Activated CD4-positive, alpha-beta T cell treated with anti-CD3 and anti-CD28 coated beads for 4 hours (primary cell): ENCODE results near the gene GNLY.
"Not testable (repeated sequence)": the region's sequence is repeated elsewhere in the genome, so short reads cannot be mapped to it uniquely, and the experiment has no call there.

Experiments
- DNase-seq, 2 donors: peaks; one replicate each; pipeline ENCODE4 v3.0.0-alpha.2; 2020

Gene GNLY

GRCh38 chr2:85665264-85665937 is 28.8 kb upstream of the GNLY start:
- no peak for DNase-seq

GRCh38 chr2:85666016-85666415 is 28.1 kb upstream of the GNLY start:
- DNase-seq: no peak

GRCh38 chr2:85666435-85667316 is 27.5 kb upstream of the GNLY start:
- no peak for DNase-seq

- no peak for DNase-seq
These were observed 26.6 kb upstream of the GNLY start for GRCh38 chr2:85667561-85668008.

- DNase-seq: no peak
These were observed 25.9 kb upstream of the GNLY start, which contains the start of gene SFTPB for GRCh38 chr2:85668009-85668856. TSS of gene SFTPB (minus strand) at chr2:85668199. CDS start at chr2:85668183, 16 bp downstream.

DNA sequence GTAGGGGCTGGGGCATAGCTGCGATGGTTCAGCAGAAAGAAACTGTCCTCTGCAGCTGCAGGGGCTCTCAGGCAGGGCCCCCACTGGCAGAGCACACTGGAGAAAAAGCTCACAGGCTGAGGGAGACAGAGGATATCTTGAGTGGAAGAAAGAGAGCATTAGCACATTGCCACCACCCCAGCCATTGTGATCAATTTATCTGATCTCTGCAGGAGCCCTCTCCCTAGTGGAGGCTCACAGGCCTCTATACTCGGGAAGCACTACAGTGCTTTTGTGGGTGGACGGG is 25.4 kb upstream of the GNLY start:
- no peak for DNase-seq

DNA sequence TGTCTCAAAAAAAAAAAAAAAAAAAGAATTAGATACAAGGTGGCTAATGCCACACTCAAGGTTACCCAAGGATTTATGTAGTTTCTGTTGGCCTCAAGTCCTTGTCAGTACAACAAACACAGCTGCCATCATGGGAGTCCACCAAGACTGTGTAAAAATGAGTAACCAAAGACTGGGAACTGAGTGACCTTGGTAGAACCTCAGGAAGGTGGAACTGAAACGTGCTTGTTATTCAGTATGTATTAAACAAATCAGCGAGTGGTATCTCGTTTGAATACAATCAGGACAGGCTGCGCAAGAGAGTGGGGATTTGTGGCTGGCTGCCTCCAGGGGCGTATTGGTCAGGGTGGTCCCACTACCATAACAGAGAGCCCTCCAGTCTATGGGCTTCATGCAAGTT is 24.6 kb upstream of the GNLY start:
- no peak for DNase-seq

- not testable (repeated sequence) for DNase-seq
These were observed 23.7 kb upstream of the GNLY start for GRCh38 chr2:85670416-85670815.

DNA sequence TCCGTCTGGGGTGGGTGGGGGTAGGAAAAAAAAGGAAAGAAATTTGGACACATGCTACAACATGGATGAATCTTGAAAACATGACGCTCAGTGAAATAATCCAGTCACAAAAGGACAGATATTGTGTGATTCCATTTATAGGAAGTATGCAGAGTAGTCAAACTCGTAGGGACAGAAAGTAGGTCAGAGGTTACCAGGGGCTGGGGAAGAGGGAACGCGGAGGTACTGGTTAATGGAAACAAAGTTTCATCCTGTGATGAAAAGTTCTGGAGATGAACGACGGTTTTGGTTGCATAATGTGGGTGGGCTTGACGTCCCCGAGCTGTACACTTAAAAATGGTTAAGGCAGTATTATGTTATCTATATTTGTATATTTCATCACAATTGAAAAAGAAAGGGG is 21.7 kb upstream of the GNLY start:
- no peak for DNase-seq

DNA sequence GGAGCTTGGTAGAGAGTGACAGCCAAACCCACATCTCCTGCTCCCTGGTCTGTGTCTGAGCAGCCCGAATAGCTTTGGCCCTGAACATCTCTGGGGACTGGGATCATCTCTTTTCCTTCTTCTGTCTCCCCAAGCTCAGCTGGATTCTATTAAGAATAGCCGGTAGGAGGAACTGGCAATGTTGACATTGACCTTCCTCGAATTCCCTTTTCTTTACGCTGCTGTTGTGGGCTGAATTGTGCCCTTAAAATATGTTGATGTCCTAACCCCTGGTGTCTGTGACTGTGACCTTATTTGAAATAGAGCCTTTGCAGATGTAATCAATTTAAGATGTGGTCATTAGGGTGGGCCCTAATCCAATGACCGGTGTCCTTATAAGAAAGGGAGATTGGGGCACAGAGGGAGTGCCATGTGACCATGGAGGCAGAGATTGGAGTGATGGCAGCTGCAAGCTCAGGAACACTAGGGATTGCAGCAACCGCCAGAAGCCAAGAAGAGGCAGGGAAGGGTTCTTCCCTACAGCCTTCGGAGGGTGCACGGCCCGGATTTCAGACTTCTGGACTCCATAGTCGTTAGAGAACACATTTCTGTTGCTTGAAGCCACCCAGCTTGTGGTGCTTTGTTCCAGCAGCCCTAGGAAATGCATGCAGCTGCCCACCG is 20.3 kb upstream of the GNLY start:
- no peak for DNase-seq

- no peak for DNase-seq
These were observed 19.7 kb upstream of the GNLY start for GRCh38 chr2:85674417-85674816.

DNA sequence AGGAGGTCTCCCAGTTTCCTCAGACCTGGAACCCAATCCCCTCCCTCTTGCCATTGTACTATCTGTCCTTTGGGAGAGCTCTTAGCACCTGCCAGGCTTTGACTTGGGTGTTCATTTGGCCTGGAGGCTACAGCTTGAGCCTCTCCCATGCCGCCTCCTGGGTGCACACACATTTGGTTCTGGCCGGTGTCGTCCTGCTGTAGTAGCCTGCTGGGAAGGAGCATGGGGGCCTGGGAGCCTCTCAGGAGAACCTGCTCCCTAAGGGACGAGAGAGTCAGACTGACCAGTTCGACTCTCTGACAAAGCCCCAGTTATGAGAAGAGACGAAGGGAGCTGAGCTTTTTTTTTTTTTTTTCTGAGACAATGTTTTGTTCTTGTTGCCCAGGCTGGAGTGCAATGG is 18.7 kb upstream of the GNLY start:
- no peak for DNase-seq

DNA sequence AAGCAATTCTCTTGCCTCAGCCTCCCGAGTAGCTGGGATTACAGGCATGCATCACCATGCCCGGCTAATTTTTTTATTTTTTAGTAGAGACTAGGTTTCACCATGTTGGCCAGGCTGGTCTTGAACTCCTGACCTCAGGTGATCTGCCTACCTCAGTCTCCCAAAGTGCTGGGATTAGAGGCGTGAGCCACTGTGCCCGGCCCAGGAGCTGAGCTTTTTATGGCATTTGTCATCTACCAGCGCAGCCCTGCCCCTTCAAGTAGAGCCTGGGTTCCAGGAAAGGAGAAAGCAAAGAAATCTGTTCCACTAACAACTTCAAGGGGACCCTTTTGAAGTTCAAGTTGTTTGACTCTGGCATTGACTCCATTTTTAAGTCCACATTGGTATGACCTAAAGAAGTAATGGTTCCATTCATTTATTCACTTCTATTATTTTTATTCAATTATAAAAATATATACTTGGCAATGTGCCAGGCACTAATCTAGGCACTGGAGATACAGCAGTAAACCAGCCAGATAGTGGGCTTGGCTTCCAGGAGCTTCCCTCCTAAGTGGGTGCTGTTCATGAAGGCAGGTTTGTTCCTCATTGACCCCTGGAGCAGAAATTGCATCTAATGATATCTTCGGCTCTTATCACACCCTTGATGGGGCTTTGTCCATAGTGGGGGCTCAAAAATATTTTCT is 18.2 kb upstream of the GNLY start:
- DNase-seq: no peak

DNA sequence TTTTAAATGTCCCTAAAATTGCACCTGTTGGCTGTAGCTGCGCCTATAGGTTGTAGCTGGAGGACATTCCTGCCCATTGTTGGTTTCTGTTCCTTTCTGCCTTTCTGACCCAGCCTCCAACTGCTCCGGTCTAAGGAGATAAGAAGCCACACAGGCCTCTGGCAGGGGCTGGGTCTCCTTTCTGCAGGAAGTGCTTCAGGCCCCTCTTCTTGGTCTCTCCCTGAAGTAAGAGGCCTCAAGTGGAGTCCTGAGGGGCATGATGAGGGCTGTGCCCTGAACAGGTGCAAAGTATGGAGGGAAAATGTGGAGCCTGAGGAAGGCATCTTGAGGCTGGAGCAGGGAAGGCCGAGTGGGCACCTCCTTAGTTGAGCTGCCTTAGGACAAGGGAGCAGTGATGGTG is 15.8 kb upstream of the GNLY start:
- DNase-seq: no peak

DNA sequence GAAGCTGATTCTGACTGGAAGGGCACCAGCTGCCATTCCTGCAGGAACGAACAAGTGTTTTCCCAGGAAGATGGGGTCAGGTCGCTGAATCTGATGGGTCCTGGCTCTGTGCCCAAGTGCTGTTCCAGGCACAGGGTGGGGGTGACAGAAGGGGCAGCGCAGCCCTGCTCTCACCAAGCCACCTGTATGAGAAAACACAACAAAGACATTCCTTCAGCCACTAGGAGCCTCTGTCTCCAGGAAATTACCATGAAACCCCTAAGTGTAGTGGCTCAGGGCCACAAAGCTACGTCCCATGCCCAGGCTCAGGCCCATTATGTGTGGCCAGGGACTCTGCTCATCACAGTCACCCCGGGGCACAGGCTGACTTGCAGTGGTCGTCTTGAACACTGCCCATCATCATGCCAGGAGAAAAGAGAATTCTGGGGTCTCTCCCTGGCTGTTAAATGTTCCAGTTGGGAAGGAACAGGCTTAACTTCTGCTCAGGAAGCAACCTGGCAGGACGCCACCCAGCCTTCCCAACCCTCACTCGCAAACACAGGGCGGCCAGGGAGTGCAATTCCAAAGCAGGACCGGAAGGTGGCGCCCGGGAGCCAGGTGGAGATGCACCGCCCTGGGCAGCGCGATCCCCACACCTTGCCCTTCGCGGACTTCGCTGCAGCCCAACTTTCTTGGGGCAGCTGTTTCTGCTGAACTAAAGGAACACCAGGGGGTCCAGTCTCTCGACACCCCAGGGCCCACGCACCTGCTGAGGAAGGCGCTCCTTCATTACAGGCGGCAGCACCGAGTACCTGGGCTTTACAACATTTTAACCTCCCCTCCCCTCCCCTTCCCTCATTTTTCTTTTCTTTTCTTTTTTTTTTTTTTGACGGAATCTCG is 15.1 kb upstream of the GNLY start:
- DNase-seq: peak; percentile 65 to 76

- no peak for DNase-seq
These were observed 13.3 kb upstream of the GNLY start for GRCh38 chr2:85680707-85681371.

DNA sequence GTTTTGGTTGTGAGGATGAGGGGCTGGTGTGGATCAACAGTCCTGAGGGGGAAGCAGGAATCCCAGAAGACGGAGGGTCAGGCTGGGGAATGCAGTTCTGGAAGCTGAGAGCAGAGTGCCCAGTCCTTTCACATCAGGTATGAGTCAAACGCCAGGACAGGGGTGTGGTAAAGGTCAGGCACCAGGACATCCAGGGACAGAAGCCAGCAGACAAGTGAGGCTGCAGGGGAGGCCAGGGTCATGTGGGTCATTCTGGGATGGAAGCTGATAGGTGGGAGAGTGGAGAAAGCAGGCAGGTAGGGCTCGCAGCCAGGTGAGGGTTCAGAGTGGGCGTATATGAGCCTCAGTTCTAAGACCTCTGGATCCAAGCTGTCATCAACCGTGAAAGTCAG is 12.8 kb upstream of the GNLY start:
- DNase-seq: no peak

DNA sequence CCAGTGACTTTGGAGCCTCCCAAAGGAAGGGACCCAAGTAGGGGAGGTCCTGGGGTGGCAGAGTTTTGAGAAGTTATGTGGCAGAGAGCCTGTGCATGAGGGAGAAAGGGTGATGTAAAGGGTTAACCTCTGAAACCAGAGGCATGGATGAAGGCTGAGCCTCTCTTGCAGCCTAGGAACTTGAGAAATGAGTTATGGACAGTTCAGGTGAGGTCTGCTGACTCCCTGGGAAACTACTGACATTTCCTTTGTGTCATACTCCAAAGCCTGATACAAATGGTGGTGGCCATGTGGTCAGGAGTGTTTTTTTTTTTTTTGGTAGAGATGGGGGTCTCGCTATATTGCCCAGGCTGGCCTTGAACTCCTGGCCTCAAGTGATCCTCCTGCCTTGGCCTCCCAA is 12.4 kb upstream of the GNLY start:
- DNase-seq: no peak

GRCh38 chr2:85682378-85682777 is 11.8 kb upstream of the GNLY start:
- DNase-seq: no peak

GRCh38 chr2:85684380-85684779 is 9.8 kb upstream of the GNLY start:
- no peak for DNase-seq

- no peak for DNase-seq
These were observed 9.4 kb upstream of the GNLY start for GRCh38 chr2:85684806-85685205.
